ENCODE measurements around the gene AKAP8. TPM values are rescaled to one million over a fixed set of nuclear protein-coding genes. Genes with fewer than 3 reads are reported as not detected.

The AKAP8 gene
- total RNA-seq, 1 donor from 2014 or later = 27.7 TPM

DNA sequence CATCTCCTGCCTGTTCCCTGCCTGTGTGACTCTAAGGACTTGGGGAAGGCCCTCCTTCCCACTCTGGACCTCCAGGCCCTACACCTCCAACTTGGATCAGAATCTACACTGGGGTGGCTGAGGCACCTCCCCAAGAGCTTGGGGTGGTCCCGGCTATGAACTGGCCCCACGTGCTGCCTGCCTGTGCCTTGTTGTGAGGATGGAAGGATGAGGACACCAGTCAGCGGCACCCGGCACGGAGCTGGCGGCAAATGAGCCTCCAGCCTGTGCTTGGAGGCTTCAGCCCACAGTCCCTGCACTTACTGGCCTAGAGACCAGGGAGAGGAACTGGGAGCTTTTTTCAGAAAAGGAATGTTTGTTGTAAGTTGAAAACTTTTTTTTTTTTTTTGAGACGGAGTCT is 8.5 kb downstream of the AKAP8 start:
- H3K36me3 ChIP-seq = peaks cover 0 to 72% of the 10 kb centered on the region in 2 donors
- H3K4me3 ChIP-seq = no peak overlapping the region
- no peak for TF ChIP-seq POLR2A (IDR thresholded peaks at IDR 0.05)
- no peak for TF ChIP-seq POLR2AphosphoS5 (IDR thresholded peaks at IDR 0.05; ENCODE audit: insufficient read depth in 1 of 2, low read depth in 1 of 2)
- no peak for TF ChIP-seq CTCF (IDR thresholded peaks at IDR 0.05)
- H3K4me1 ChIP-seq = peaks cover 28% of the 10 kb centered on the region
- no peak for DNase-seq (ENCODE audit: extremely low spot score in 2 of 2)
- H3K27me3 ChIP-seq = no peaks in the 10 kb centered on the region
- no peaks in the 10 kb centered on the region for H3K9me3 ChIP-seq
- H3K27ac ChIP-seq = no peak overlapping the region
- intact Hi-C loops (cut with DNase I) = no loop called here

DNA sequence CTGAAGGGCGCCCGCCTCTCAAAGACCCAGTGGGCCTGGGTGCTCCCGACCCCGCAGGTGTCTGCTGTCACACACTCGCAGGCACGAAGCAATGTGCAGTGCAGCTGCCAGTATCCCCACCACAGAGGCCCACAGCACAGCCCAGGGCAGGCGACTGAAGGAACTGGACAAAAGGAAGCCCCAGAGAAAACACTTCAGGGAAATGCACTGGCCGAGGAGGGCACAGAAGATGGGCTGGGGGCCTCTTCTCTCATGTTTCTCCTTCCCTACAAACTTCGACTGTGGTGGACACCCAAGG is 10.0 kb downstream of the AKAP8 start:
- peaks cover 12% of the 10 kb centered on the region for H3K4me1 ChIP-seq
- H3K4me3 ChIP-seq = no peak overlapping the region
- intact Hi-C loops (cut with DNase I) = no loop called here
- H3K27me3 ChIP-seq = no peaks in the 10 kb centered on the region
- H3K9me3 ChIP-seq = no peaks in the 10 kb centered on the region
- TF ChIP-seq POLR2AphosphoS5 (IDR thresholded peaks at IDR 0.05; ENCODE audit: insufficient read depth in 1 of 2, low read depth in 1 of 2) = no peak
- TF ChIP-seq CTCF (IDR thresholded peaks at IDR 0.05) = no peak
- no peak for TF ChIP-seq POLR2A (IDR thresholded peaks at IDR 0.05)
- no peak overlapping the region for H3K27ac ChIP-seq
- peaks cover 0 to 88% of the 10 kb centered on the region in 2 donors for H3K36me3 ChIP-seq
- DNase-seq (ENCODE audit: extremely low spot score in 2 of 2) = no peak

DNA sequence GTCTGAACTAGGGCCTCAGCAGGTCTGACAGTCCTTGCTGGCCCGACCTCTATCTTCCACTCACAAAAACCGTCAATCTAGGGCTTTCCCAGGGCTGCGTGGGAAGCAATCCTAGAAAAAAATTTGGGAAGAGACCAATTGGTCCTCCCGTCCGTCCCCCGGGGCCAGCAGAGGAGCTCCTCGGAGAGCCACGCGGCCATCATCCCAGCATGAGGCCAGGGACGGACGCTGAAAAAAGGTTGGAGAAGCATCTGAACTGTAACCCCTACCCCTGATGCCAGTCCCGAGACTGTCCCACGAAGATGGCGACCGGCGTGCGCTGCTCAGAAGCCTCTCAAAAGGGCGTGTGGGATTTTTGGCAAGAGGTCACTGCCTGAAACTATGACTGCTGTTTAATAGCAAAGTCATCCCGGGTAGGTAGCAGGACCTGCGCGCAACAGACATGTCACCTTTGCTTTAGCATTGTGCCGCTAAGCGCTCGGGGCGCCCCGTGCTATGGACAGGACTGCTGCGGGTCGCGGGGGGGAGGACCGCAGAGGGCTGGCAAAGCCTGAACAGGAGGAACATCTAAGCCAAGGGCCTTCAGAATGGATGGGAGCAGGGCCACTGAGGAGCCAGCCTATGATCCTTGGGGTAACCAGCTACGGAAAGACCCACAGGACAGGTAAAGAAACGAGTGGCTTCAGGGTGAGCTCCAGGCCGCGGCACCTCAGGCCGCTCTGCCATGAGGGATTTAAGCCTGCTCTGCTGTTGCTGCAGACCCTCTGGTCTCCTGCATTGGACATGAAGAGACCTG is 10.6 kb downstream of the AKAP8 start:
- Histone ChIP-seq H3K9me3 (no peaks in the 10 kb centered on the region), H3K36me3 (peaks cover 0 to 92% of the 10 kb centered on the region in 2 donors), H3K4me1 (peaks cover 6% of the 10 kb centered on the region), H3K27ac (no peak overlapping the region), H3K27me3 (no peaks in the 10 kb centered on the region), H3K4me3 (no peak overlapping the region)
- no peak for TF ChIP-seq POLR2A (IDR thresholded peaks at IDR 0.05)
- no peak for TF ChIP-seq POLR2AphosphoS5 (IDR thresholded peaks at IDR 0.05; ENCODE audit: insufficient read depth in 1 of 2, low read depth in 1 of 2)
- no peak for TF ChIP-seq CTCF (IDR thresholded peaks at IDR 0.05)
- DNase-seq (ENCODE audit: extremely low spot score in 2 of 2) = no peak
- intact Hi-C loops (cut with DNase I) = no loop called here

DNA sequence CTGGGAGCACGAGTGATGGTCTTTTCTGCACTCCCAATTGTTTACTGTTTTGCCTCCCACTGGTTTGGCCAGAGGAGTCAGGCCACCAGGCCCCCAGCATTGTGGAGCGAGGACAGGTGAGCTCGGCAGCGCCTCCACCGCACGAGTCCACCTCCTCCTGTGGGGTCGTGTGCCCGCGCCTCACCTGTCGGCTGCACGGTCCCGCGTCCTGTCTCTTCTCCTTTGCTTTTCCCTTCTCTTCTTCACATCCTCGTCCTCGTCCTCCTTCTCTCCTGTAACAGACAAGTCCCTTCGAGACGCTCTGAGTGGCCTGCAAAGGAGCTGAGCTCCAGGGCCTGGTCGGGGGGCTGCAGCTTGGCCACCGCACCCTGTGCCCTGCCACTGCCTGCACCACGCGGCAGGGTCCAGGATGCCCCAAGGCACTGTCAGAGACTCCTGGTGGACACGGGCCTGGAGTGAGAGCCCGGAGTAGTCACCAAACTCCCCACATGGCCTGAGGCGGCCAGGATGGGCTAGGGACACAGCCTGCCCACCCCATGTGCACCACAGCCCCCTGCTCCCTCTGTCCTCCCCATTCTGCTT is 11.4 kb downstream of the AKAP8 start:
- H3K4me1 ChIP-seq = no peaks in the 10 kb centered on the region
- no peak overlapping the region for H3K4me3 ChIP-seq
- no peaks in the 10 kb centered on the region for H3K9me3 ChIP-seq
- H3K27ac ChIP-seq = no peak overlapping the region
- TF ChIP-seq CTCF (IDR thresholded peaks at IDR 0.05) (no peak), POLR2A (IDR thresholded peaks at IDR 0.05) (no peak), POLR2AphosphoS5 (IDR thresholded peaks at IDR 0.05; ENCODE audit: insufficient read depth in 1 of 2, low read depth in 1 of 2) (no peak)
- peaks cover 0 to 88% of the 10 kb centered on the region in 2 donors for H3K36me3 ChIP-seq
- no peaks in the 10 kb centered on the region for H3K27me3 ChIP-seq
- no peak for DNase-seq (ENCODE audit: extremely low spot score in 2 of 2)
- intact Hi-C loops (cut with DNase I) = no loop called here

- no peak for DNase-seq (ENCODE audit: extremely low spot score in 2 of 2)
- intact Hi-C loops (cut with DNase I) = no loop called here
- Histone ChIP-seq H3K4me3 (no peak overlapping the region), H3K4me1 (no peaks in the 10 kb centered on the region), H3K27ac (no peak overlapping the region), H3K36me3 (peaks cover 0 to 81% of the 10 kb centered on the region in 2 donors), H3K27me3 (no peaks in the 10 kb centered on the region), H3K9me3 (no peaks in the 10 kb centered on the region)
- TF ChIP-seq CTCF (IDR thresholded peaks at IDR 0.05) = no peak
- no peak for TF ChIP-seq POLR2A (IDR thresholded peaks at IDR 0.05)
- TF ChIP-seq POLR2AphosphoS5 (IDR thresholded peaks at IDR 0.05; ENCODE audit: insufficient read depth in 1 of 2, low read depth in 1 of 2) = no peak
Observed at GRCh38 chr19:15367439-15367838, 12.1 kb downstream of the AKAP8 start.

Measured in vagina (tissue), 2 donors.